HepG2 (cell line): ENCODE results near the gene ZNF512B. TPM values are rescaled to one million over a fixed set of nuclear protein-coding genes. Genes with fewer than 3 reads are reported as not detected.
A peak's percentile ranks its signal among the peaks of the same experiment; 100 is the strongest.

ENCODE experiments used
- ARID5B ChIP-seq: IDR thresholded peaks from 2 replicates; pipeline ENCODE4 v1.4.0; 2020; ENCODE audit warnings: mild to moderate bottlenecking, missing genetic modification reagents
- CC2D1A ChIP-seq: sonication (generic); formaldehyde crosslinking; IDR thresholded peaks from 2 replicates; pipeline ENCODE4 v1.8.1; 2023; ENCODE audit warnings: mild to moderate bottlenecking, missing genetic modification reagents
- ESRRA ChIP-seq: sonication (generic); formaldehyde crosslinking; IDR thresholded peaks from 2 replicates; pipeline ENCODE4 v1.5.1; 2020; ENCODE audit warnings: mild to moderate bottlenecking, low read depth, missing genetic modification reagents
- FOSL1 ChIP-seq: sonication (generic); formaldehyde crosslinking; IDR thresholded peaks from 2 replicates; pipeline ENCODE4 v1.9.0; 2021; ENCODE audit warnings: missing genetic modification reagents, borderline replicate concordance
- GPN1 ChIP-seq: sonication (generic); formaldehyde crosslinking; IDR thresholded peaks from 2 replicates; pipeline ENCODE4 v1.5.1; 2020; ENCODE audit warnings: missing genetic modification reagents, borderline replicate concordance
- HNF4G ChIP-seq, 2 experiments: sonication (generic) in 1 of 2; formaldehyde crosslinking in 1 of 2; IDR thresholded peaks; 2 replicates each; pipeline versions ENCODE4 v1.4.0 to v1.6.1; 2011 to 2020; ENCODE audit warnings: borderline replicate concordance in 2 of 2, low read depth in 2 of 2, mild to moderate bottlenecking in 2 of 2, low read length in 1 of 2, missing genetic modification reagents in 1 of 2, moderate library complexity in 1 of 2
- MNT ChIP-seq: fragments of 450-650 bp; IDR thresholded peaks from 2 replicates; pipeline ENCODE4 v1.6.1; 2016
- NPAS2 ChIP-seq: sonication (generic); formaldehyde crosslinking; IDR thresholded peaks from 2 replicates; pipeline ENCODE4 v1.8.0; 2022; ENCODE audit warnings: mild to moderate bottlenecking, missing genetic modification reagents, borderline replicate concordance
- PBX2 ChIP-seq: IDR thresholded peaks from 2 replicates; pipeline ENCODE4 v1.6.1; 2016; ENCODE audit warnings: control low read depth
- PTBP1 ChIP-seq: fragments of 200-400 bp; formaldehyde crosslinking; IDR thresholded peaks from 2 replicates; pipeline ENCODE4 v1.6.1; 2018; ENCODE audit warnings: low read length, low read depth; ENCODE audit not compliant: poor library complexity, severe bottlenecking
- RFXANK ChIP-seq: IDR thresholded peaks from 2 replicates; pipeline ENCODE4 v1.6.1; 2016
- SP1 ChIP-seq, 2 experiments: fragments of 450-650 bp in 1 of 2; sonication (generic) in 1 of 2; formaldehyde crosslinking in 1 of 2; IDR thresholded peaks; 2 replicates each; pipeline versions ENCODE4 v1.4.0 to v1.6.1; 2016 to 2020; ENCODE audit warnings: missing genetic modification reagents in 1 of 2
- TAF1 ChIP-seq: sonication (generic); formaldehyde crosslinking; IDR thresholded peaks from 2 replicates; pipeline ENCODE4 v1.4.0; 2020; ENCODE audit warnings: missing genetic modification reagents
- TFDP2 ChIP-seq: sonication (generic); formaldehyde crosslinking; IDR thresholded peaks from 2 replicates; pipeline ENCODE4 v1.4.0; 2020; ENCODE audit warnings: missing genetic modification reagents
- ZFP90 ChIP-seq: sonication (generic); formaldehyde crosslinking; IDR thresholded peaks from 2 replicates; pipeline ENCODE4 v1.8.0; 2022; ENCODE audit warnings: missing genetic modification reagents, mild to moderate bottlenecking, inconsistent platforms, borderline replicate concordance
- ZNF205 ChIP-seq: IDR thresholded peaks from 2 replicates; pipeline ENCODE4 v1.6.1; 2018; ENCODE audit warnings: missing biosample characterization, missing genetic modification reagents
- ZNF430 ChIP-seq: sonication (generic); formaldehyde crosslinking; IDR thresholded peaks from 2 replicates; pipeline ENCODE4 v1.9.0; 2021; ENCODE audit warnings: mild to moderate bottlenecking, missing genetic modification reagents
- ZNF550 ChIP-seq: sonication (generic); formaldehyde crosslinking; IDR thresholded peaks from 2 replicates; pipeline ENCODE4 v1.4.0; 2020; ENCODE audit warnings: mild to moderate bottlenecking, missing genetic modification reagents, borderline replicate concordance
- ZNF598 ChIP-seq: sonication (generic); formaldehyde crosslinking; IDR thresholded peaks from 2 replicates; pipeline ENCODE4 v1.5.1; 2020; ENCODE audit warnings: mild to moderate bottlenecking, missing genetic modification reagents, borderline replicate concordance
- ZNF839 ChIP-seq: sonication (generic); formaldehyde crosslinking; IDR thresholded peaks from 2 replicates; pipeline ENCODE4 v1.4.0; 2020; ENCODE audit warnings: missing genetic modification reagents, mild to moderate bottlenecking, borderline replicate concordance
- polyA plus RNA-seq, 8 experiments: library from polyadenylated mRNA; depleted of rRNA in 3 of 8; stranded (reverse) in 7 of 8; unstranded in 1 of 8; fragments of >200 nt; fragmentation: Illumina TruSeq in 4 of 8; extraction: Trizol in 4 of 8; gene quantifications; 2 replicates each; pipeline versions ENCODE4 v1.2.1 to v1.2.3, GENCODE V29; 2011 to 2016; ENCODE audit warnings: low read depth in 4 of 8, missing spikeins in 1 of 8, mixed read lengths in 1 of 8; ENCODE audit not compliant: insufficient read depth in 1 of 8
- total RNA-seq, 5 experiments: library from RNA; depleted of rRNA; stranded (reverse); fragments of >200 nt; fragmentation: Illumina TruSeq; extraction: Trizol; gene quantifications; 2 replicates each; pipeline ENCODE4 v1.2.3, GENCODE V29; 2016; ENCODE audit warnings: low read depth in 1 of 5

ZNF512B gene
- total and polyA plus RNA-seq, 2 of the 13 experiments (the other 11 are each of a cell fraction or from before 2014, with no cell fraction given), result 11.5 to 30.6 TPM

- TF ChIP-seq PBX2 (CRISPR knock-in tag), result 0 out of 2 replicates have a peak, but pooled peaks have one; percentile 12
- no peak for TF ChIP-seq TFDP2 (CRISPR knock-in tag)
- TF ChIP-seq ARID5B, result peak; percentile 33; the same call in 1 of the 2 replicates
- TF ChIP-seq ZNF598 (CRISPR knock-in tag), result 0 out of 2 replicates have a peak, but pooled peaks have one; percentile 12
- TF ChIP-seq NPAS2, result peak; percentile 39; the same call in 1 of the 2 replicates
- TF ChIP-seq HNF4G (IDR thresholded peaks at IDR 0.05; ENCODE audit: borderline replicate concordance, low read depth, low read length), result no peak
- no peak for TF ChIP-seq HNF4G (CRISPR knock-in tag; IDR thresholded peaks at IDR 0.05; ENCODE audit: borderline replicate concordance, low read depth)
- peak; percentile 99 for TF ChIP-seq ZFP90 (CRISPR knock-in tag)
- TF ChIP-seq FOSL1 (CRISPR knock-in tag), result no peak
- 0 out of 2 replicates have a peak, but pooled peaks have one; percentile 9 for TF ChIP-seq MNT
- no peak for TF ChIP-seq CC2D1A (CRISPR knock-in tag)
- TF ChIP-seq GPN1 (CRISPR knock-in tag), result no peak
- TF ChIP-seq ZNF430 (CRISPR knock-in tag), result 0 out of 2 replicates have a peak, but pooled peaks have one; percentile 2
- TF ChIP-seq PTBP1, result no peak
- TF ChIP-seq ZNF205 (CRISPR knock-in tag), result 0 out of 2 replicates have a peak, but pooled peaks have one; percentile 37
- peak; percentile 29; the same call in 1 of the 2 replicates for TF ChIP-seq SP1 (IDR thresholded peaks at IDR 0.05)
- 0 out of 2 replicates have a peak, but pooled peaks have one; percentile 11 for TF ChIP-seq SP1 (CRISPR knock-in tag; IDR thresholded peaks at IDR 0.05)
- no peak for TF ChIP-seq RFXANK
- TF ChIP-seq ZNF839 (CRISPR knock-in tag), result 0 out of 2 replicates have a peak, but pooled peaks have one; percentile 64
- no peak for TF ChIP-seq ZNF550 (CRISPR knock-in tag)
- peak; percentile 28; the same call in 1 of the 2 replicates for TF ChIP-seq TAF1
- TF ChIP-seq ESRRA (CRISPR knock-in tag), result peak; percentile 76
These were observed 2.8 kb upstream of the ZNF512B start (continued) for GRCh38 chr20:63972312-63973159.
